Stimulated activated CD4-positive, alpha-beta T cell treated with anti-CD3 and anti-CD28 coated beads, TNF-alpha, amount 100 ng/mL, for 1 hour (primary cell): ENCODE data around the gene CADM2.
"Not testable (repeated sequence)": the region's sequence is repeated elsewhere in the genome, so short reads cannot be mapped to it uniquely, and the experiment has no call there.

Experiments
- DNase-seq, 3 donors: peaks; one replicate each; pipeline ENCODE4 v3.0.0-alpha.2; 2020; ENCODE audit warnings: low read depth in 3 of 3, low spot score in 1 of 3

The CADM2 gene

DNA sequence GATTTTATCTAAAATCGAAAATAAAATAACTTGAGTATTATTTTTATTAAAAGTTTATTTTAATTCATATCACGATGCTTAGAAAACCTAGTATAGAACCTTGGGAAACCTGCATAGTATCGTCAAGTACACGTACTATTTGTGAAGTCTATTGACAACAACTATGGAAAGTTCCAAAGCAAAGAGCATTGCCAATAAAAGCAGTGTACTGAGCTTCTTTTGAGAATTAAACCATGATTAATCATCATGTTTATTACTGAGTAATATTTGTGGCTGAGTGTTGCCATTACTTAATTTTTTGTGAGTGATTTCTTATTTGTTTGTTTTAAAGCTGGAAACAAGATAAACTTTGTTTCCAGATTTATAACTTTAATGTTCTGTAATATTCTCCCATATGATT is 674.1 kb downstream of the CADM2 start:
- DNase-seq: no peak

DNA sequence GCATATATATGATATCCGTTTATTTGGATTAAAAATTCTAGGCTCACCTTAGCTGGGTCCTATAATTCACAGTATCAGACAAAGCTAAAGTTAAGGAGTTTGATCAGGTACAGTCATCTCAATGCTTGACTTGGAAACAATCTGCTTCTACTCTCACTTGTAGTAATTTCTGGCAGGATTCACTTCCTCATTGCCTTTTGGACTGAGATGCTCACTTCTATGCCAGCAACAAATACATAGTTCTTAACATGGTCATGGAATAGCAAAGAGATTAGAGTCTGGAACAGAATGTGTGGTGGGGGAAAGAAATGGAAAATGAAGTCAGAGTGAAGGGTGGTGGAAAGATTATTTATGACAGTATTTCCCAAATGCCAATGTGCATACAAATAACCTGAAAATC is 693.6 kb downstream of the CADM2 start:
- no peak for DNase-seq

DNA sequence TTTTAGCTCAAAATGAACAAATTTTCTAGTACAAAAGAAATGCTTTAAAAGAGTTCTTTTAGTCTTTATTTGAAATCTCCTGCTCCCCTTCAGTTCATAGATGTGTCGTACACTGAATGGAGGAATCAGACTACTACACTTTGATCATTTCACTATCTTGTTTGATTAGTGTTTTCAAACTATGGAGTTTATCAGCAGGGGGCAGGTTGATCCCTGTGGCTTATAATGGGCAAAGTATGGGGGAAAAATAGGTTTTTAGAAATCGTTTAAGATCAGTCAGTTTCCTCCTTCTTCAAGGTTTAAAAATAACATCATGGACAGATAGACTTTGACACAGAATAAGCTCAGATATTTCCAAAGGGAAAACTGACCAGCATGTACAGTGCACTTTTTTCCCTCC is 701.7 kb downstream of the CADM2 start:
- DNase-seq: no peak

DNA sequence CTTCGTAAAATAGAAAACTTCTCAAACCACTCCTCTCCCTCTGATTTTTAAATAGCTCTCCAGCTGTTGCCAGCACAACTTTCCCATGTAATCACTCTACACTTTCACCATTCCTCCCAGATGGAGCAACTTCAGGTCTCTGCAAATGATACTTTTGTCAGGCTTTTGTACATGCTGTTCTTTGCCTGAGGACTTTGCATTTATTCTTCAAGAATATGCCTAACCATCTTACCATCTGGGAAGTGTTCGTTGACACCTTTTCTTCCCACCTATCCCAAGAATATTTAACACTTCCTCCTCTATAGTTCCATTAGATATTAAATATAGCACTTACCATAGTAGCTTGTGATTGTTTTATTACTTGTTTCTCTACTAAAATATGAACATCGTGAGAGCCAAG is 703.7 kb downstream of the CADM2 start:
- no peak for DNase-seq

DNA sequence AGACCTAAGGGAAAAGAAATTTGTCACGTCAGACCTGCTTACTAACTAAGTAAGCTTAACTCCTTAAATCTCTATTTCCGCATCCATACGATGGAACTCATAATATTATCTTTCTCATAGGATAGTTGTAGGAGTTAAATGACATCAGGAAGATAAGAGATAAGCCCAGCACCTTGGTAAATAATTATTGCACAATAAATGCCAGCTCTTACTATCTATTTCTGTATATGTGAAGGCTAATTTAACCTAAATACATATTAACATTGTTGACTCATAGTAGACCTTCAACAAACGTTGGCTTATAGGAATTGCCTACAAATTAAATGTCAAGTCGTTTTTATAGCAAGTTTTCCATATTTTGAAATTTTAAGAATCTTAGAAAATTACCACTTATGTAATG is 709.0 kb downstream of the CADM2 start:
- DNase-seq: no peak

DNA sequence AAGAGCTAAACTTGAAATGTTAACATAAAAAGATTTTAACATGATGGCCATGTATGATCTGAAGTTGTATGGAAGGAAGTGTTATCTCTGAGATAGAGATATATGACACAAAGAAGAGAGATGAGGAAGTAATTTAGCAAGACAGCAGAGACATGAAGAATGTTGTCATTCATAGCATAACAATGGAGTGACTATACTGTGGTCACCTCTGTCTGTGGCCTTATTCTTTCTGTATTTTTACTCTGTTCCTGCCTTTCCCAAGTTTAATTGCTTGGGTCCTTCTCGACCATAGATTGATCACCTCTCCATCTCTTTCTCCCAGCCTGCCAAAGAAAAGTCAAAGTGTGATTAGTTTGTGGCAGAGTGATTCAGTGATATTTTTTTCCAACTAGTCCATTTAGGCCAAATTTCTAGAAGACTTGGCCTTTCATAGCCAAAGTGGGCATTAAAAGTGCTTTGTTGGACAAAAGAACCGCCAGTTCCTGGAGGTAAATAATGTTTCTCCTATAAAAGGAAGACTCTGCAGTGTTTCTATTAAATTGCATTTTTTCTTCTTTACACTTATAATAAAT is 711.9 kb downstream of the CADM2 start:
- no peak for DNase-seq

DNA sequence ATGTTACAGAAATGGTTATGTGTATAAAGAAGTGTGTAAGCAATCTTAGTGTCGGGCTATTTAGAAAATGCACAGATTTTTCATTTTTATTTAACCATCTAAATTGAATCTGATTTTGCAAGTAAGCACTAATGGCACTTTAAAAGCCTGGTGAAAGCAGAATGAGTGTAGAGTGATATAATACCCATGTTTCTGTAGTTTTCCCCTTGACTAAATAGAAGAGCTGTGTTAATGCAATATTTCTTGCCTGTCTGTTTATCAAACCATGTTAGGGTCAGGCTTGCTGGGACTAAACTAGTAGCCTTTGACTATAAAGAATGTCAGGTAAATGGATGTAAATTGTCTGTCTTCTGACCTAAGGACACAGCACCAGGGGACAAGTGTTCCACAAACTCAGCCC is 714.0 kb downstream of the CADM2 start:
- DNase-seq: no peak

DNA sequence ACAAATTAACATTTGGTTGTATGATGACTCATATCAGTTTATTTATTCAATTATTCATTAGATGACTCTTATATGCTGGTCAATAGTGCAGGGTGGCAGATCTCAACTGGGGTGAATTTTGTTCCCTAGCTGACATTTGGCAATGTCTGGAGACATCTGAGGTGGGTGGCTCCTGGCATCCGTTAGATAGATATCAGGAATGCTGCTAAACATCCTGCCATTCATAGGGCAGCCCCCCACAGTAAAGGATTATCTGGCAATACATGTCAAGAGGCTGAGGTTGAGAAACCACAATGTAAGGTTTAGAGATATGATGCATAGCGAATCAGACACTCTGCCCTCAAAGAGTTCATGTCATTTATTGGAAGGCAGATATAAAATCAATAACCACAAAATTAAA is 719.9 kb downstream of the CADM2 start:
- DNase-seq: no peak

DNA sequence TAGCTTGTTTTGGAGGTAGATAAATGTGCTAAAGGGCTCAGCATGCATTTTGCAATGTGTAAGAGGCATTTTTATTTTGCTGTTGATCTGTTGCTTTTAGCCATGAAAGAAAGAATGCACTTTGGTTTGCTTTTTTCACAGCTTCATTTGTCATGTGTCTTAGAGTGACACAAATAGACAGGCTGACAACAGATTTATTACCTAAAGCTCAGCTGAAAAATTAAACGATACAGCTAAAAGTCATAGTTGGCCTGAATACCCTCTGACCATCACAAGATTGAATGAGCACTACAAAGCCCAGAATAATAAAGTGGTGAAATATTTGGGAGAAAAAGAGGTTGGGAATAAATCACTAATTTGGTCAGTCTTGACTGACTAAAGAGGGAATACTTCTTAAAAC is 723.1 kb downstream of the CADM2 start:
- DNase-seq: no peak

DNA sequence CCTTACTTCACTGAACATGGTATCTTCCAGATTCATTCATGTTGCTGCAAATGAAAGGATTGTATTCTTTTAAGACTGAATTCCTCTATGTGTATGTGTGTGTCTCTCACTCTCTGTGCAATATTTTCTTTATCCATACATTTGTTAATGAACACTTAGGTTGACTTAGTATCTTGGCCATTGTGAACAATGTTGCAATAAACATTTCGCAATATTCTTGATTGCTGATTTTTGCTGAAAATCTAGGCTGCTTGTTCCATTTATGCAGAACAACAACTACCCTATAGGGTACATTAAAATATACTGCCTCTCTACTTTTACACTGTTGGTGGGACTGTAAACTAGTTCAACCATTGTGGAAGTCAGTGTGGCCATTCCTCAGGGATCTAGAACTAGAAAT is 732.4 kb downstream of the CADM2 start:
- DNase-seq: no peak

DNA sequence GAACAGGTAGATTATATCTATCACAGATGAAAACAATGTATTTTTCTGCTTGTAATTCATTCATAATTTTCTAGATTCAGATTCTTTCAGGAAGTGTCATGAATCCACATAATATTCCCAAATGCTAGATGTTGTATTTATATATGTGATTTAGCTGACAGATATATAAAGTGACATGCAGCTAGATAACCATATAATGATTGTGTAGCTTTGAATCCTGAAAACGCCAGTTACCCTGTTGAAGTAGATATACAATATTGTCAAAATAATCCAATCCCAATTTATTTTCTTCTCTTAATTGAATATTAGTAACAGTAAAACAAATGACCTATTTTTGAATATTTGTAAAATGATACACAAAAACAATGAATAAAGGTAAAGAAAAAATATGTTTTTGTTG is 738.4 kb downstream of the CADM2 start:
- no peak for DNase-seq

DNA sequence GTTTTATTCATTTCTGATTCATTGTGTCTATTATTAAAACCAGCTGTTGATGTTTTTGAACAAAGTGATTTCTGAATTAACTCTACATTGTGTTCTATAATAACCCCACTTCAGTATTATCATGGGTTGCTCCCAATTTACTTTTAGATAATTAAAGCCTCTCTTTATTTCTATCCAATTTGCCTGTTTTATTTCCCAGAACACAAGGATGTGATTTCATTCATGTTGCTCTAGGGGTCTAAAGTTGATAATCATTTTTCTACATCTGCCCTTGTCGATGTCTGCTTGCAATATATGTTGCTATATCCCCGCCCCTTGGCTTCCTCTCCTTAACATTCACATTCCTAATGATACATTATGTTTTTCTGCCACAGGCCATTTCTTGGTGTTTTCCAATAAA is 747.3 kb downstream of the CADM2 start:
- no peak for DNase-seq

DNA sequence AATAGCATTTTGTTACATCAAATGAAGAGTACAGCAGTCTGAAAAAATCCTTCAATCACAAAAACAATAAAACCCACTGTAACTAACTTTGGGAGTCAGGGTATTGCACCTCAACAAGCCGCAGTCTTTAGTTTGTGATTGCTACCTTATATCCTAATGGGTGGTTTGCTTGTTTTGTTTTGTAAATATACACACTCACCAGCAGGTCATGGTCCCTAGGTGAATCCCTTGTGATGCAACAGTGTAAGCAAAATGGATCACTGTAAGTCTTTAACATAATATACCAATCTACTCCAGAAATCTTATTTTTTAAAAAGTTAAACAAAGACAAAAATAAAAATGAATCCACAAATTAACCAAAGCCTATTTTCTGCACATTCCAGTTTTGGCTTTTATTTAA is 749.5 kb downstream of the CADM2 start:
- DNase-seq: not testable (repeated sequence)

DNA sequence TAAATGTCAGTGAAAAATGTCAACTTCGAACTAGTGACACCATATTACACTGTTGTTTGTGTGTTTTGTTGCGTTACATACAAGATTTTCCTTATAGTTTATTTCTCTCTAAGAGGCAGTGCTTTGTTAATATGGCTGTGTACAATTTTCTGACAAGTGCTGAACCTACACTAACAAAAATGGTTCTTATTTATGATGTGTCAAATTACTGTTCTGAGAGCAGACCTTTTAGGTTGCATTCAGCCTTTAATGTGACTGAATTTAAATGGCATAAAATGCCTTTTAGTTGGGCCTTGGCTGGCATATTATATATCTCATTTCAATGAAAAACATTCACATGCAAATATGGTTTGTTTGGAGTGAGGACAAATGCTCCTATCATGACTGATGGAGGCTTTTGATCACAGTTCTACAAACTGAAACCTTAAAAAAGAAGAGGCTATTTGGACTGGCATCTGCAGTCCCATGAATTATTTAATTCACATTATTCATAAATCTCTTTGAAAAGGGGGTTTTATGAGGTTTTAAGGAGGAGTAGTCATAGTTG is 750.6 kb downstream of the CADM2 start:
- DNase-seq: no peak

DNA sequence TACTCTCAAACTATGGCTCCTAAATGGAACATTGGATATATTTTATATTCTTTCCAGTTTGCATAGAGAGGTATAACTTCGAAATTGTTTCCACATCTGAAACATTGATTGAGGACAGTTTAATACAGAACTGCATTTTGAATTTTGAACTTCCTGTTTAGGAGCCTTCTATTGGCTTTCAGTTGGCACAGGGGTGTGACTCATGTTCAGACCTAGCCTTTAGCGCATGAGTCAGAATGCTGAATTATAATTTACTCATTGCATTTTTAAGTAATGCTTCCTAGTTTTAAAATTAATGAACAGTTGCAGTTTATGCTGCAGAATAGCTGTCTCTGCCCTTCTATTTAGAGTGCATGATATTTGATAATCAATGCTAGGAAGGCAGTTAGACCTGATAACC is 751.7 kb downstream of the CADM2 start:
- DNase-seq: no peak

DNA sequence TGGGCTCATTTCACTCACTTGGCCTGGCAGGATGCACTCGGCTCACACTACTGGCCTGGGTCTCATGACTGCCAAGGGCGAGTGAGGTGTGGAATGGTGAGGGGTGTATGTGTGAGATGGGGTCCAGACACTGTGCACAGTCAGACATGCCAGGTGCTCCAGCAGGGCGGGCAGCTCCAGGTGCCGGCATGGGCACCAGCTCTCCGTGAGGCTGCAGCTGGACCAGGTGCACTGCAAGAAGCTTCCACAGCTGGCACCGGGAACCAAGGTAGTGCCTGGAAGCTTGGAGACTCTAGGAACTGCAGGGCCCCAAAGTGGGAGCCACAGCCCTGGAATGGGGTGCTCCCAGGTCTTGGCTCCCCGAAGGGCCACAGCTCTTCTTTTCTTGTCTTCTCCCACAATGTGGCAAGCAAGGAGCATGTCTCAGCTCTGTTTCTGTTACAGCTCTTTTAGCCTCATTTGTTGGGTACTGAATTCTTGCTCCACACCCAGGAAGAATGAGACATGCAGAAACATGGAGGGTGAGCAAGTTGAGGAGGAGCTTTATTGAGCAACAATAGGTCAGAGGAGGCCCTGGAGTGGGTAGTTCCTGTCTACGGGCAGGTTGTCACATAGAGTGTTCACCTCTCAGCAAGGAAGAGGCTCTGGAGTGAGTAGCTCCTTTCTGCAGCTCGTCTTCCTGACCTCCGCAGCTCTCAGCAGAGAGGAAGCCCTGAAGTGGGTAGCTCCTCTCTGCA is 762.8 kb downstream of the CADM2 start:
- no peak for DNase-seq

DNA sequence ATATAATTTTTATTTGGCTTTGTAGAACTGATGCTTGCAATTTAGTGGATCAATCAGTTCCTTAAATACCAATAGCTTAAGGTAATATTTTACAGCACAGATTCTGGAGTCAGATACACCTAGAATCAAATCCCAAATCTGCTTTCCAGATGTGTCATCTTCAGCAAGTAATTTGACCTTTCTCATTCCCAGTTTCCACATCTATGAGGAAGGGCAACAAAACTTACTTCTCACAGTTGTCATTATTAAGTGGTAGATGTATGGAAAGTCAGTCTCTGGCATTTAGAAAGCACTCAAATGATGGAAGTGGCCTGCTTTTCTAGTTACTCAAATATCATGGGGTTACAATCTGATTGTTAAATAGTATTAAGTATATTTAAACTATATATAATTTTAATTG is 767.0 kb downstream of the CADM2 start:
- DNase-seq: no peak

DNA sequence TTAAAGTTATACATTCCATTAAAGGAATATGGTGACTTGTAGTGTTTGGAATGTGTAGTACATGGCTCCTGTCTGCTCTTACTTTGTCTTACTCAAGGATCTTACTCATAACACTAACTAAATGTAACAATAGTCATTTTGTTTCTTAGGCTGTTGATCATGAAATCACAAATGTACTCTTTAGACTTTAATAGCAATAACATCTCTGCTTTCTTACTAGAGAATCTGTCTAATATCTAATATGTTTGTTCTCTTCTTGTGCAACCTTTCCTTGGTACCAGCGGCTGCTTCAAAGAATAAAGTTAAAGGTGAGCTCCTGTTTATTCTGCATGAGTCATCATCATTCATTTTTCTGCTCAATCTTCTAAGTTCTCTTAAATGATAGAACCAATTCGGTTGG is 767.5 kb downstream of the CADM2 start:
- no peak for DNase-seq

DNA sequence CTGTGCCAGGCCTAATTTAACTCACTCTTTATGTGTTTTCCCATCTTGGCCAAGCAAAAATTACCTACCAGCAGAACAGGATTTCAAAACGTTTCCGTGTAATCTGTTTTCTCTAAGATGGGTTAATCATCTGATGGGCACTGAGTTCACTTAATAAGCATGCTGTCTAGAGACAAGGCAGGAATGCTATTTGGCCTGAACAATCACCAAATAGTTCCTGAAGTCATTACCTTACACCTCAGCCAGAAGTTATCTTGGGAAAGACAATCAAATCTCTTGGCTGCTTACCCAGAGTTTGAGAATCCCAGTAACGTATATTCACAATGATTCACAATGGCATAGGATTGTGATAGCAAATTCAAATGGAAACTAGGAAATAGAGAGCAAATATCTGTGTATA is 779.1 kb downstream of the CADM2 start:
- DNase-seq: no peak

DNA sequence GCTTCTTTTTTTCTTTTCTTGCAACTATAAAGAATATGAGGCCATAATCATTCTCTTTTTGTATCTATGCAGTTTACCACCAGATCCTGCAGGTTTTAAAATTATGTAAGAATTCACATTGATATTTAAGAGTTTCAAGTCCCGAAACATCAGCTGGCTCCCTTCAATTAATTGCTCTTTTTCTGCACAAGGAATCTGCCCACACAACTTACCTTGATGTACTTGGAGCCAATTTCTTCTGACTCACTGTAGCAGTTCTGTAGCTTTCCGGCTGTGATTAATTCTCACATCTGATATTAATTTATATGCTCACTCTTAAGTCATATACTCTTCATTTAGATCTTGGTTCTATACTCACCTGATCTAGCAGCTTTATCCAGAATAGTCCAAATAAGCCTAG is 781.8 kb downstream of the CADM2 start:
- no peak for DNase-seq

DNA sequence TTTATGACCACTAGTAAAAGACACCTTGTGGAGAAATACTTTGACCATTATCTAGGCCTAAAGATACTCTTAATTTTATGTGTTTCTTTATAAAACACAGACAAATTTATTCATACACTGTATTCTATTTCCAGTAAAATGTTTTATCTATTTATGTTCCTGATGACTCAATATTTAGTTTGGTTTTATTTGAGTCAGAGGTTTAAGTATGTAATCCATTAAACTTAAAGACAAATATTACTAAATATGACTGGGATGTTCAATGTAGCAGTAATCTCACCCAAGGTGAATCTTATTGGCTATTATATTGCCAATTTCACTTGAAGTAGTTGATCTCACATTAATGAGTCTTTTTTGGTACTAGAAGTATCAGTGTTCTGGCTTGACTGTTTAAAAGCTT is 799.7 kb downstream of the CADM2 start:
- no peak for DNase-seq

DNA sequence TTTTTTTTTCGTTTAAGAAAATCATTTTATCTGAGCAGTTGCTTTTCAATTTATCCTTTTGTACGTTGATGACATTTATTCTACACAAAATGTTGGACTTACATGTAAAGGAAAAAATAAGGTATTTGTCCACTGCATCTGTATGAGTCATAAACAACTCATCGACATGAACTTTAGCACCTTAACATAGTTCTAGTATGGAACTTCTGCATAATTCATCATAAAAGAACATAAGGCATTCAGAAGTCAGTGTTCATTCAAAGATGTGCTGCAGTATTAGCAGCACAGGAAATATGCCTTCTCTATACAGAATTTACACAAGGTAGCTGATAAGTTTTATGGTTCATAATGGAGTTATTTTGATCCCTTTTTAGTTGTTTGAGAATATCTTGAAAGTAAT is 801.6 kb downstream of the CADM2 start:
- DNase-seq: no peak

DNA sequence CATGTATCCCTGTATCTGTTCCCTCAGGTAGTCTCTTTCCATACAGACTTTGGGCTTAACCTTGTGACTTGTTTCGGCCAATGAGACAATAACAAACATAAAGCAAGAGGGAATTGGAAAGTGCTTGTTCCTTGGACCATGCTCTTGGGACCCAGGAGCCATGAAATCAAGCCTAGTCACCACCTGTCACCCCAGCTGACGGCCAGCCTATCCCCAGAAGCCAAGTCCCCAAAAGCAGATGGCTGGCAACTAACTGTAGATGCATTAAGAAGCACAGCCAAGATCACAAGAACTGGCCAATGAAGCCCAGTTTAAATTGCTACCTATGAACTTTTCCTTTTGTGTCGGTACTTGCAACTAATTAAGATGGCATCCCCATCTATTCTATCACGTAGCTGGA is 822.0 kb downstream of the CADM2 start:
- DNase-seq: no peak
